Progenitor cell of endocrine pancreas (in vitro differentiated cells): ENCODE results near the gene AGPAT4. TPM values are rescaled to one million over a fixed set of nuclear protein-coding genes. Genes with fewer than 3 reads are reported as not detected.
A peak's percentile ranks its signal among the peaks of the same experiment; 100 is the strongest.

Experiments
- DNase-seq: peaks from one replicate; pipeline ENCODE4 v3.0.0; 2021; ENCODE audit warnings: low spot score; ENCODE audit not compliant: unreplicated experiment
- H3K27ac Mint-ChIP-seq: 2 replicates; pipeline ENCODE4 v1.8.0; 2021; ENCODE audit warnings: mild to moderate bottlenecking, moderate library complexity, mixed read lengths
- H3K27me3 Mint-ChIP-seq: 2 replicates; pipeline ENCODE4 v1.8.0; 2021; ENCODE audit warnings: mixed read lengths
- H3K36me3 Mint-ChIP-seq: 2 replicates; pipeline ENCODE4 v1.8.0; 2022; ENCODE audit warnings: mixed read lengths; ENCODE audit not compliant: insufficient read depth
- H3K4me1 Mint-ChIP-seq: 2 replicates; pipeline ENCODE4 v1.8.0; 2021; ENCODE audit warnings: low read depth, mixed read lengths
- H3K4me3 Mint-ChIP-seq: 2 replicates; pipeline ENCODE4 v1.8.0; 2021; ENCODE audit warnings: low read depth, mild to moderate bottlenecking, moderate library complexity, mixed read lengths
- H3K9me3 Mint-ChIP-seq: 2 replicates; pipeline ENCODE4 v1.8.0; 2021; ENCODE audit warnings: low read depth, mixed read lengths
- CTCF ChIP-seq: fragments of 200-600 bp; sonication (generic); IDR thresholded peaks from one replicate; pipeline ENCODE4 v1.5.0; 2021; ENCODE audit warnings: antibody characterized with exemption, mild to moderate bottlenecking; ENCODE audit not compliant: unreplicated experiment
- total RNA-seq: library from RNA; stranded (reverse); gene quantifications from 2 replicates; pipeline ENCODE4 v1.2.1, GENCODE V29; 2021

Gene AGPAT4
- total RNA-seq, 1 donor from 2014 or later = 43.7 TPM

GRCh38 chr6:161232467-161232866 lies 41.4 kb downstream of the AGPAT4 start:
- DNase-seq = no peak
- Mint-ChIP-seq H3K4me3 (no peak overlapping the region), H3K9me3 (no peaks in the 10 kb centered on the region), H3K4me1 (peaks cover 24% of the 10 kb centered on the region), H3K36me3 (peaks cover 16% of the 10 kb centered on the region), H3K27ac (no peak overlapping the region), H3K27me3 (no peaks in the 10 kb centered on the region)
- TF ChIP-seq CTCF = no peak

GRCh38 chr6:161232010-161232409 lies 41.9 kb downstream of the AGPAT4 start:
- Mint-ChIP-seq H3K27ac (no peak overlapping the region), H3K9me3 (no peaks in the 10 kb centered on the region), H3K4me1 (peaks cover 25% of the 10 kb centered on the region), H3K4me3 (no peak overlapping the region), H3K36me3 (peaks cover 16% of the 10 kb centered on the region), H3K27me3 (no peaks in the 10 kb centered on the region)
- no peak for TF ChIP-seq CTCF
- no peak for DNase-seq

GRCh38 chr6:161230339-161230738 lies 43.5 kb downstream of the AGPAT4 start:
- H3K27me3 Mint-ChIP-seq = no peaks in the 10 kb centered on the region
- peaks cover 24% of the 10 kb centered on the region for H3K36me3 Mint-ChIP-seq
- no peak for DNase-seq
- no peak overlapping the region for H3K4me3 Mint-ChIP-seq
- peaks cover 34% of the 10 kb centered on the region for H3K4me1 Mint-ChIP-seq
- no peaks in the 10 kb centered on the region for H3K9me3 Mint-ChIP-seq
- TF ChIP-seq CTCF = no peak
- no peak overlapping the region for H3K27ac Mint-ChIP-seq

GRCh38 chr6:161228921-161229591 lies 44.8 kb downstream of the AGPAT4 start:
- no peaks in the 10 kb centered on the region for H3K27me3 Mint-ChIP-seq
- no peak for TF ChIP-seq CTCF
- H3K4me3 Mint-ChIP-seq = peak overlapping the region; percentile 25
- H3K4me1 Mint-ChIP-seq = peaks cover 34% of the 10 kb centered on the region
- peaks cover 7% of the 10 kb centered on the region for H3K9me3 Mint-ChIP-seq
- H3K27ac Mint-ChIP-seq = peak overlapping the region; percentile 80
- H3K36me3 Mint-ChIP-seq = peaks cover 31% of the 10 kb centered on the region
- no peak for DNase-seq

GRCh38 chr6:161228096-161228495 lies 45.8 kb downstream of the AGPAT4 start:
- peaks cover 35% of the 10 kb centered on the region for H3K36me3 Mint-ChIP-seq

More at GRCh38 chr6:161228096-161228495, 45.8 kb downstream of the AGPAT4 start:
- Mint-ChIP-seq H3K27ac (no peak overlapping the region), H3K27me3 (no peaks in the 10 kb centered on the region), H3K9me3 (peaks cover 7% of the 10 kb centered on the region), H3K4me3 (no peak overlapping the region), H3K4me1 (peaks cover 34% of the 10 kb centered on the region)
- TF ChIP-seq CTCF = no peak
- no peak for DNase-seq
